BE2C (cell line): ENCODE data around the gene WDR77.

Experiments
- DNase-seq: peaks from one replicate; pipeline ENCODE4 v3.0.0-alpha.2; 2020
- H3K27me3 ChIP-seq: fragments of 250-450 bp; sonication (Bioruptor Pico); 2 replicates; pipeline ENCODE4 v1.5.1; 2020; ENCODE audit warnings: mild to moderate bottlenecking
- H3K36me3 ChIP-seq: fragments of 250-450 bp; sonication (Bioruptor Pico); 2 replicates; pipeline ENCODE4 v1.5.1; 2020; ENCODE audit warnings: mild to moderate bottlenecking
- H3K4me1 ChIP-seq: fragments of 250-450 bp; sonication (Bioruptor Pico); 2 replicates; pipeline ENCODE4 v1.5.1; 2020
- H3K4me3 ChIP-seq: 2 replicates; pipeline ENCODE4 v1.5.1; 2011; ENCODE audit warnings: low read depth, low read length
- H3K9me3 ChIP-seq: fragments of 250-450 bp; sonication (Bioruptor Pico); 2 replicates; pipeline ENCODE4 v1.5.1; 2020
- TF ChIP-seq, protein P1 (sequence below): IDR thresholded peaks from 2 replicates; pipeline ENCODE4 v1.5.1; 2012; ENCODE audit warnings: mild to moderate bottlenecking, low read depth, low read length

WDR77 gene

DNA sequence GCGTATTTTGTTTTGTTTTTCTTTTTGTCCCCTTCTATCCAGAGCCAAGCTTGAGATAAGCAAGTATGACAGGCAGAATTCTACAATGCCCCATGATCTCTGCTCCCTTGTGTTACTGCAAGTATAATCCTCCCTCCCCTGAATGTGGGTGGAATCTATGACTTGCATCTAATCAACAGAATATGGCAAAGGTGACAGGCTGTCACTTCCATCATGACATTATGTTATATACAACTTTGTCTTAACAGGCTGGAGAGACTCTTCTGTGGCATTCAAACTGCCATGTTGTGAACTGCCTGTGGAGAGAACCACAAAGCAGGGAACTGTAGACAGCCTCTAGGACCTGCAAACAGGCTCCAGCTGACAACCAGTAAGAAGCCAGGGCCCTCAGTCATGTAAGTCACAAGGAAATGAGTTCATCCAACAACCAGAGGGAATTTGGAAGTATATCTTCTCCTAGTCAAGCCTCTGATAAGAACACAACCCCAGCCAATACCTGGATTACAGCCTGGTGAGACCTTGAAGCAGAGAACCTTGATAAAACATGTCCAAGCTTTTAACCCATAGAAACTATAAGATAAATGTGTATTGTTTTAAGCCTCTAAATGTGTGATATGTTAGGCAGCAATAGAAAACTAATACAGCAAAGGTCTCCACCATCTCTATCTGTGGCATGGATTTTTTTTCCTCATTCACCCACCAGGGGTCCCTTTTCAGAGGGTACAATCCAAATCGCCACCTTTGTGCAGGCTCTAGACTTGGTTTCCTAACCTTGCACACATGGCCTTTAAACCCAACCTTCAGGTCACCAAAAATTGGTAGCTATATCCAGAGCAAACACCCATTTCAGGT, 19.0 kb upstream of the WDR77 start:
- TF ChIP-seq, protein P1, sequence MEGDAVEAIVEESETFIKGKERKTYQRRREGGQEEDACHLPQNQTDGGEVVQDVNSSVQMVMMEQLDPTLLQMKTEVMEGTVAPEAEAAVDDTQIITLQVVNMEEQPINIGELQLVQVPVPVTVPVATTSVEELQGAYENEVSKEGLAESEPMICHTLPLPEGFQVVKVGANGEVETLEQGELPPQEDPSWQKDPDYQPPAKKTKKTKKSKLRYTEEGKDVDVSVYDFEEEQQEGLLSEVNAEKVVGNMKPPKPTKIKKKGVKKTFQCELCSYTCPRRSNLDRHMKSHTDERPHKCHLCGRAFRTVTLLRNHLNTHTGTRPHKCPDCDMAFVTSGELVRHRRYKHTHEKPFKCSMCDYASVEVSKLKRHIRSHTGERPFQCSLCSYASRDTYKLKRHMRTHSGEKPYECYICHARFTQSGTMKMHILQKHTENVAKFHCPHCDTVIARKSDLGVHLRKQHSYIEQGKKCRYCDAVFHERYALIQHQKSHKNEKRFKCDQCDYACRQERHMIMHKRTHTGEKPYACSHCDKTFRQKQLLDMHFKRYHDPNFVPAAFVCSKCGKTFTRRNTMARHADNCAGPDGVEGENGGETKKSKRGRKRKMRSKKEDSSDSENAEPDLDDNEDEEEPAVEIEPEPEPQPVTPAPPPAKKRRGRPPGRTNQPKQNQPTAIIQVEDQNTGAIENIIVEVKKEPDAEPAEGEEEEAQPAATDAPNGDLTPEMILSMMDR: peak; percentile 31
- Histone ChIP-seq H3K27me3 (no peaks in the 10 kb centered on the region), H3K9me3 (no peaks in the 10 kb centered on the region), H3K36me3 (peaks cover 24% of the 10 kb centered on the region), H3K4me1 (no peaks in the 10 kb centered on the region; the same call in 1 of the 2 replicates), H3K4me3 (no peak overlapping the region)
- DNase-seq: no peak

DNA sequence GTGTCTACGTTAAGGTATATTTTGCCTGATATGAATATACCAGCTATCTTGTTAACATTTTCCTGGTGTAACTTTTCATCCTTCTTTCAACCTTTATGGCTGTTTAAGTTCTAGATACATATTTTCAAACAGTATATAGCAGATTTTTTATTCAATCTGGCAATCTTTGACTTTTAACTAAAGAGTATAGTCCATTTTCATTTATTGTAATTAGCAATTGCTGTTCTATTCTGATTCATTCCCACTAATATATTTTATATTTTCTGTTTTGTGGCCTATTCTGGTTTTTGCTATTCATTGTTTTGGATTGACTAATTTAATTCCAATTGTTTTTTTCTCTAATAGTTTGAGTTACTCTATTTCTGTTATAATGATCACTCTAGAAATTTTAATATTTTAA, 17.4 kb upstream of the WDR77 start:
- no peaks in the 10 kb centered on the region for H3K27me3 ChIP-seq
- peaks cover 36% of the 10 kb centered on the region for H3K36me3 ChIP-seq
- no peaks in the 10 kb centered on the region; the same call in 1 of the 2 replicates for H3K4me1 ChIP-seq
- no peaks in the 10 kb centered on the region for H3K9me3 ChIP-seq
- DNase-seq: no peak
- TF ChIP-seq, protein P1: no peak
- no peak overlapping the region for H3K4me3 ChIP-seq

DNA sequence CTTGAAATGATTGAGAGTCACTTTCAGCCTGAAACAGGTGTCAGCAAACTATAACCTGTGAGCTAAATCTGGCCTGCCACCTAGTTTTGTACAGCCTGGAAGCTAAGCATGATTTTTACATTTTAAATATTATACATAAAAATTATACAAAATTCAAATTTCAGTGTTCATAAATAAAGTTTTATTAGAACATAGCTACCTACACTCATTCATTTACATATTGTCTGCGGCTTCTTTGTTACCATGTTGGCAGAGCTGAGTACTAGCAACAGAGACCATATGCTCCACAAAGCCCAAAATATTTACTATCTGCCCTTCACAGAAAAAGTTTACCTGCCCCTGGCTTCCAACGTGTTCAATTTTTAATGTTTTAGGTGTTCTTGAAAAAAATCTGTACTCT, 16.7 kb upstream of the WDR77 start:
- Histone ChIP-seq H3K4me3 (no peak overlapping the region), H3K4me1 (no peaks in the 10 kb centered on the region; the same call in 1 of the 2 replicates), H3K27me3 (no peaks in the 10 kb centered on the region), H3K36me3 (peaks cover 40% of the 10 kb centered on the region), H3K9me3 (no peaks in the 10 kb centered on the region)
- DNase-seq: no peak
- TF ChIP-seq, protein P1: no peak

DNA sequence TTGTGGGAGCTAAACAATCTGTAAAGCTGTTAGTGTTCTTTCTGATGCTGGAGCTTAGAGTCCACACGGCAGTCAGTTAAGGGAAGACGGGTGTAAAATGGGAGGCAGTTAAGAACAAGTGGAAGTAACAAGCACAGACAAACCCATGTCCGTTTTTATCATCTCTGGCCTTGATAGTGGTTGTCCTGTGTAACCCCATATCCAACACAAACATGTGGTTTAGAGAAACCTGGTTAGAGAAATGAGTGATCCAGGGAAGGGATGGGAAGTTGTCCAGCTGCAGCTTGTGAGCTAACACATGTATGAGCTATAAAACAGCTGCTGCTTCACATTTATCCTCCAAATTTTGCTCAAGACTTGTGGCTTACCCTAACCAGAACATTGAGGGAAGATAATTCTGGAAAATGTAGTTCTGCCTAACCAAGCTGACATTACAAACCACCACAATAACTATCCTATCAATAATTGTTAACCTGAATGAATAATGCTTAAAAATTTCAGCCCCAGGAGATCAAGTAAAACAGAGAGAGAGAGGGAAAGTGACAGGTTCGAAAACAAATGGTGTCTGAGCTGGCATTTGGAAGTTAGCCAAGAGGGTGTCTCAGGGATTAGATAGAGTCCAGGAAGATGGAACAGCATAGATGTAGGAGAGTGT, 14.1 kb upstream of the WDR77 start:
- TF ChIP-seq, protein P1: no peak
- Histone ChIP-seq H3K36me3 (peaks cover 46% of the 10 kb centered on the region), H3K9me3 (no peaks in the 10 kb centered on the region), H3K27me3 (no peaks in the 10 kb centered on the region), H3K4me3 (no peak overlapping the region), H3K4me1 (no peaks in the 10 kb centered on the region; the same call in 1 of the 2 replicates)
- no peak for DNase-seq

DNA sequence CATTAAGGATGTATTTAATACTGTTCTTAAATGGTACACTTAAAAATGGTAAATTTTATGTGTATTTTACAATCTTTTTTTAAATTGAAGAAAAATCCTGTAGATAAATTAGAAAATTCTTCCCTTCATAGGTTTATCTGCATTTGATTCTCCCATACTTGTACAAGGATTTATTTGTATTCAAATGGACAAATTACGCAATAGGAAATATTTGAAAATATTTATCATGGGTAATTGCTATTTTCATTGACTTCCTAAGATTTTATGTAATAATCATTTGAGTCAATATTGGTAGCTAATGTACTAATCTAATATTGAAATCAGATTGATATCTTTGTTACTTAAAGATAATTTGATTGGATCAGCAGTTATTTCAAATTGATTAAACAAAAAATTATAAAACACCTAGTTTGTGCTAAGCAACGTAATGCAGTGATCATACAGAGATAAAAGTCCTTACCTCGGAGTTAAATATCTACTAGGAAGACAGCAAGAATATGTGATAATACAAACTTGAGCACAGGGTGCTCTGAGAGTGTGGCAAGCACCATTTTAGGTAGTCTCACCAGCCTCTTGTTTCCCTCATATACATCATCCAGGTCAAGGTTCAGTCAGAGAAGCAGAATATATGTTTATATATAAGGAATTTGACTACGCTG, 13.4 kb upstream of the WDR77 start:
- Histone ChIP-seq H3K4me1 (no peaks in the 10 kb centered on the region; the same call in 1 of the 2 replicates), H3K4me3 (no peak overlapping the region), H3K27me3 (no peaks in the 10 kb centered on the region), H3K36me3 (peaks cover 50% of the 10 kb centered on the region), H3K9me3 (no peaks in the 10 kb centered on the region)
- DNase-seq: no peak
- TF ChIP-seq, protein P1: no peak
